Liver (tissue), 9 donors: ENCODE data around the gene EPB41L3. TPM values are rescaled to one million over a fixed set of nuclear protein-coding genes. Genes with fewer than 3 reads are reported as not detected.

ENCODE experiments used
- DNase-seq: peaks from one replicate; pipeline ENCODE4 v3.0.0-alpha.2; 2017; ENCODE audit warnings: low spot score
- H3K27ac ChIP-seq, 2 donors: one replicate each; pipeline ENCODE4 v1.7.0; 2013; ENCODE audit warnings: inconsistent platforms in 2 of 2, low read length in 2 of 2, control low read depth in 1 of 2, low read depth in 1 of 2, mild to moderate bottlenecking in 1 of 2
- H3K27me3 ChIP-seq, 4 donors: one replicate each; pipeline versions ENCODE4 v1.6.1 to v1.7.0; 2013; ENCODE audit warnings: low read length in 3 of 4, inconsistent platforms in 1 of 4, mild to moderate bottlenecking in 1 of 4, moderate library complexity in 1 of 4; ENCODE audit not compliant: control insufficient read depth in 4 of 4, insufficient read depth in 4 of 4
- H3K36me3 ChIP-seq, 4 donors: one replicate each; pipeline versions ENCODE4 v1.6.1 to v1.7.0; 2013; ENCODE audit warnings: low read length in 3 of 4, mild to moderate bottlenecking in 3 of 4, low read depth in 1 of 4, moderate library complexity in 1 of 4; ENCODE audit not compliant: control insufficient read depth in 4 of 4, insufficient read depth in 3 of 4
- H3K4me1 ChIP-seq, 4 donors: one replicate each; pipeline versions ENCODE4 v1.6.1 to v1.7.0; 2013; ENCODE audit warnings: low read length in 3 of 4, mild to moderate bottlenecking in 3 of 4, moderate library complexity in 1 of 4; ENCODE audit not compliant: control insufficient read depth in 4 of 4, insufficient read depth in 4 of 4
- H3K4me3 ChIP-seq, 3 donors: one replicate each; pipeline versions ENCODE4 v1.6.1 to v1.7.0; 2013; ENCODE audit warnings: low read length in 3 of 3, control low read depth in 1 of 3, low read depth in 1 of 3, mild to moderate bottlenecking in 1 of 3
- H3K9ac ChIP-seq, 2 donors: one replicate each; pipeline ENCODE4 v1.7.0; 2013; ENCODE audit warnings: low read length in 2 of 2, mild to moderate bottlenecking in 2 of 2, moderate library complexity in 2 of 2, control low read depth in 1 of 2, low read depth in 1 of 2
- H3K9me3 ChIP-seq, 4 donors: one replicate each; pipeline versions ENCODE4 v1.6.1 to v1.7.0; 2013; ENCODE audit warnings: low read length in 3 of 4; ENCODE audit not compliant: control insufficient read depth in 4 of 4
- EGR1 ChIP-seq, 2 donors: IDR thresholded peaks; 2 replicates each; pipeline ENCODE4 v1.6.1; 2016 to 2018; ENCODE audit warnings: antibody characterized with exemption in 2 of 2, low read depth in 2 of 2
- FOXA1 ChIP-seq: IDR thresholded peaks from 2 replicates; pipeline ENCODE4 v1.6.1; 2016; ENCODE audit warnings: antibody characterized with exemption
- FOXA2 ChIP-seq: IDR thresholded peaks from 2 replicates; pipeline ENCODE4 v1.6.1; 2016; ENCODE audit warnings: antibody characterized with exemption
- GABPA ChIP-seq, 2 donors: IDR thresholded peaks in 1 of 2; conservative IDR thresholded peaks in 1 of 2; 2 replicates each; pipeline ENCODE4 v1.6.1; 2016; ENCODE audit warnings: antibody characterized with exemption in 2 of 2, mild to moderate bottlenecking in 1 of 2, moderate library complexity in 1 of 2
- HNF4A ChIP-seq, 2 donors: conservative IDR thresholded peaks; 2 replicates each; pipeline ENCODE4 v1.6.1; 2016; ENCODE audit warnings: antibody characterized with exemption in 2 of 2, mild to moderate bottlenecking in 2 of 2
- HNF4G ChIP-seq: IDR thresholded peaks from 2 replicates; pipeline ENCODE4 v1.6.1; 2016; ENCODE audit warnings: antibody characterized with exemption
- JUND ChIP-seq, 2 donors: IDR thresholded peaks; 2 replicates each; pipeline ENCODE4 v1.6.1; 2016; ENCODE audit warnings: antibody characterized with exemption in 2 of 2
- RAD21 ChIP-seq, 2 donors: IDR thresholded peaks; 2 replicates each; pipeline ENCODE4 v1.6.1; 2016; ENCODE audit warnings: antibody characterized with exemption in 2 of 2, mild to moderate bottlenecking in 2 of 2
- RXRA ChIP-seq, 2 donors: IDR thresholded peaks; 2 replicates each; pipeline ENCODE4 v1.6.1; 2017 to 2018; ENCODE audit warnings: antibody characterized with exemption in 2 of 2, mild to moderate bottlenecking in 1 of 2
- TAF1 ChIP-seq: conservative IDR thresholded peaks from 2 replicates; pipeline ENCODE4 v1.6.1; 2016; ENCODE audit warnings: antibody characterized with exemption, mild to moderate bottlenecking
- WGBS: extraction: QIAGEN DNeasy Blood & Tissue Kit; methylation state at CpG from one replicate; pipeline ENCODE4 v1.1.7; 2013; 5-methylcytosine and 5-hydroxymethylcytosine counted together
- polyA plus RNA-seq, 2 donors: library from polyadenylated mRNA; stranded (reverse) in 1 of 2; unstranded in 1 of 2; fragments of 200-250 nt in 1 of 2; fragments of >200 nt in 1 of 2; fragmentation: Nextera tagmentation in 1 of 2; extraction: Ambion mirVana in 1 of 2; gene quantifications; one replicate each; pipeline versions ENCODE4 v1.2.1 to v1.2.3, GENCODE V29; 2013 to 2015
- total RNA-seq, 2 donors: library from RNA; depleted of rRNA; stranded (reverse); fragments of >200 nt; gene quantifications; one replicate each; pipeline ENCODE4 v1.2.3, GENCODE V29; 2014
- TF ChIP-seq, protein P1 (sequence below): IDR thresholded peaks from 2 replicates; pipeline ENCODE4 v1.6.1; 2016; ENCODE audit warnings: antibody characterized with exemption
- TF ChIP-seq, protein P2 (sequence below): IDR thresholded peaks from 2 replicates; pipeline ENCODE4 v1.6.1; 2016; ENCODE audit warnings: antibody characterized with exemption
- TF ChIP-seq, protein P3 (sequence below): fragments of 150-350 bp; IDR thresholded peaks from 2 replicates; pipeline ENCODE4 v1.5.1; 2017; ENCODE audit warnings: improper control_type of control experiment, low read depth, low read length; ENCODE audit not compliant: missing input control
- TF ChIP-seq, protein P4 (sequence below): IDR thresholded peaks from 2 replicates; pipeline ENCODE4 v1.6.1; 2016; ENCODE audit warnings: antibody characterized with exemption, mild to moderate bottlenecking
- TF ChIP-seq, protein P5 (sequence below): IDR thresholded peaks from 2 replicates; pipeline ENCODE4 v1.6.1; 2016; ENCODE audit warnings: antibody characterized with exemption
- donor health status: healthy.
- donor health status: healthy.
- donor health status: healthy.
- donor health status: healthy.
- donor health status: healthy.

EPB41L3 gene
- total and polyA plus RNA-seq, 4 donors, result 1.4 to 14.5 (median 5.1) TPM

DNA sequence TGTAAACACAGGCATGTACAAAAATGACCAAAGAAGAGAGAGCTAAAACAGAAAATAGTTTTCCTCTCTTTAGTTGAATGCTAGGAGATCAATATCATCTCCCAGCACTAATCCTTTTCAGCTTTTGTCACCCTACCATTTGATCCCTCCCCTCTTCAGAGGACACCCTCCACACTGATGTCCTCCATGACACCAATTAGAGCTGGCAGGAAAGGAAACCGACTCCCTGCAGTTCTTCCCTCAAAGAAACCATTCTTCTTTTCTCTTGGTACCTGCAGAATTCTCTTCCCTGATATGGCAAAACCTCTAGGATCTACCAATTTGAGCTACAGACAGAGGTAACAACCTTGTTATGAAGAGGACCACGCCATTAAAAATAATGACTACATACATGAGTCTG is 5.3 kb downstream of the EPB41L3 start:
- H3K27ac ChIP-seq, result no peak overlapping the region
- no peak overlapping the region for H3K4me3 ChIP-seq
- H3K4me1 ChIP-seq, result peaks cover 2 to 9% (median 7%) of the 10 kb centered on the region in 4 donors
- 46% methylated on average over 2 of the region's 2 CpGs for WGBS
- peaks cover 0 to 4% (median 2%) of the 10 kb centered on the region in 4 donors for H3K27me3 ChIP-seq
- no peaks in the 10 kb centered on the region for H3K9me3 ChIP-seq
- DNase-seq, result no peak
- H3K9ac ChIP-seq, result no peak overlapping the region
- no peaks in the 10 kb centered on the region for H3K36me3 ChIP-seq
- TF ChIP-seq FOXA1 (no peak), EGR1 (IDR thresholded peaks at IDR 0.05; ENCODE audit: low read depth in 2 of 2) (no peak), HNF4A (conservative IDR thresholded peaks at IDR 0.05) (no peak), HNF4G (no peak), RXRA (IDR thresholded peaks at IDR 0.05) (no peak), TAF1 (no peak), RAD21 (IDR thresholded peaks at IDR 0.05) (no peak)
- TF ChIP-seq, protein P1, sequence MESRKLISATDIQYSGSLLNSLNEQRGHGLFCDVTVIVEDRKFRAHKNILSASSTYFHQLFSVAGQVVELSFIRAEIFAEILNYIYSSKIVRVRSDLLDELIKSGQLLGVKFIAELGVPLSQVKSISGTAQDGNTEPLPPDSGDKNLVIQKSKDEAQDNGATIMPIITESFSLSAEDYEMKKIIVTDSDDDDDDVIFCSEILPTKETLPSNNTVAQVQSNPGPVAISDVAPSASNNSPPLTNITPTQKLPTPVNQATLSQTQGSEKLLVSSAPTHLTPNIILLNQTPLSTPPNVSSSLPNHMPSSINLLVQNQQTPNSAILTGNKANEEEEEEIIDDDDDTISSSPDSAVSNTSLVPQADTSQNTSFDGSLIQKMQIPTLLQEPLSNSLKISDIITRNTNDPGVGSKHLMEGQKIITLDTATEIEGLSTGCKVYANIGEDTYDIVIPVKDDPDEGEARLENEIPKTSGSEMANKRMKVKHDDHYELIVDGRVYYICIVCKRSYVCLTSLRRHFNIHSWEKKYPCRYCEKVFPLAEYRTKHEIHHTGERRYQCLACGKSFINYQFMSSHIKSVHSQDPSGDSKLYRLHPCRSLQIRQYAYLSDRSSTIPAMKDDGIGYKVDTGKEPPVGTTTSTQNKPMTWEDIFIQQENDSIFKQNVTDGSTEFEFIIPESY, result no peak
- TF ChIP-seq, protein P2, sequence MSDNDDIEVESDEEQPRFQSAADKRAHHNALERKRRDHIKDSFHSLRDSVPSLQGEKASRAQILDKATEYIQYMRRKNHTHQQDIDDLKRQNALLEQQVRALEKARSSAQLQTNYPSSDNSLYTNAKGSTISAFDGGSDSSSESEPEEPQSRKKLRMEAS, result no peak
- TF ChIP-seq, protein P3, sequence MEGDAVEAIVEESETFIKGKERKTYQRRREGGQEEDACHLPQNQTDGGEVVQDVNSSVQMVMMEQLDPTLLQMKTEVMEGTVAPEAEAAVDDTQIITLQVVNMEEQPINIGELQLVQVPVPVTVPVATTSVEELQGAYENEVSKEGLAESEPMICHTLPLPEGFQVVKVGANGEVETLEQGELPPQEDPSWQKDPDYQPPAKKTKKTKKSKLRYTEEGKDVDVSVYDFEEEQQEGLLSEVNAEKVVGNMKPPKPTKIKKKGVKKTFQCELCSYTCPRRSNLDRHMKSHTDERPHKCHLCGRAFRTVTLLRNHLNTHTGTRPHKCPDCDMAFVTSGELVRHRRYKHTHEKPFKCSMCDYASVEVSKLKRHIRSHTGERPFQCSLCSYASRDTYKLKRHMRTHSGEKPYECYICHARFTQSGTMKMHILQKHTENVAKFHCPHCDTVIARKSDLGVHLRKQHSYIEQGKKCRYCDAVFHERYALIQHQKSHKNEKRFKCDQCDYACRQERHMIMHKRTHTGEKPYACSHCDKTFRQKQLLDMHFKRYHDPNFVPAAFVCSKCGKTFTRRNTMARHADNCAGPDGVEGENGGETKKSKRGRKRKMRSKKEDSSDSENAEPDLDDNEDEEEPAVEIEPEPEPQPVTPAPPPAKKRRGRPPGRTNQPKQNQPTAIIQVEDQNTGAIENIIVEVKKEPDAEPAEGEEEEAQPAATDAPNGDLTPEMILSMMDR, result no peak

DNA sequence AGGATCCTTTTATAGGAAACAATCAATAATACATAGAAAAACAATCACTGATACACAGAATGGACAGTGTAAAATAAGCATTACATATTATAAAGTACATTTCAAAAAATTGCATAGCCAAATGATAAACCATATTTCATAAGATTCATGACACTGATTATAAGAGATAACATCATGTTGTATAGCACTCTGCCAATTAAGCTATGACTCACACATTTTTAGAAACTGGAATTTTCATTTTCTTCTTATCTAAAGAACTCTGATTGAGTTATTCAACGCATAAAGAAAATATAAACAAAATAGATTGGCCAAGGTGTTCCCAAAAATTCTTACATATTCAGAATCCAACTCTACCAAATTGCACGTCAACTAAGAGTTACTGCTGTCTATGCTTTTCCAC is 5.9 kb downstream of the EPB41L3 start:
- DNase-seq, result no peak
- Histone ChIP-seq H3K4me1 (peaks cover 2 to 4% (median 2%) of the 10 kb centered on the region in 4 donors), H3K9me3 (no peaks in the 10 kb centered on the region), H3K4me3 (no peak overlapping the region), H3K27ac (no peak overlapping the region), H3K27me3 (peaks cover 0 to 4% (median 2%) of the 10 kb centered on the region in 4 donors), H3K9ac (no peak overlapping the region), H3K36me3 (no peaks in the 10 kb centered on the region)
- no peak for TF ChIP-seq HNF4A (conservative IDR thresholded peaks at IDR 0.05)
- TF ChIP-seq FOXA2, result no peak
- TF ChIP-seq JUND (IDR thresholded peaks at IDR 0.05), result no peak
- TF ChIP-seq, protein P1, result no peak
- TF ChIP-seq, protein P4, sequence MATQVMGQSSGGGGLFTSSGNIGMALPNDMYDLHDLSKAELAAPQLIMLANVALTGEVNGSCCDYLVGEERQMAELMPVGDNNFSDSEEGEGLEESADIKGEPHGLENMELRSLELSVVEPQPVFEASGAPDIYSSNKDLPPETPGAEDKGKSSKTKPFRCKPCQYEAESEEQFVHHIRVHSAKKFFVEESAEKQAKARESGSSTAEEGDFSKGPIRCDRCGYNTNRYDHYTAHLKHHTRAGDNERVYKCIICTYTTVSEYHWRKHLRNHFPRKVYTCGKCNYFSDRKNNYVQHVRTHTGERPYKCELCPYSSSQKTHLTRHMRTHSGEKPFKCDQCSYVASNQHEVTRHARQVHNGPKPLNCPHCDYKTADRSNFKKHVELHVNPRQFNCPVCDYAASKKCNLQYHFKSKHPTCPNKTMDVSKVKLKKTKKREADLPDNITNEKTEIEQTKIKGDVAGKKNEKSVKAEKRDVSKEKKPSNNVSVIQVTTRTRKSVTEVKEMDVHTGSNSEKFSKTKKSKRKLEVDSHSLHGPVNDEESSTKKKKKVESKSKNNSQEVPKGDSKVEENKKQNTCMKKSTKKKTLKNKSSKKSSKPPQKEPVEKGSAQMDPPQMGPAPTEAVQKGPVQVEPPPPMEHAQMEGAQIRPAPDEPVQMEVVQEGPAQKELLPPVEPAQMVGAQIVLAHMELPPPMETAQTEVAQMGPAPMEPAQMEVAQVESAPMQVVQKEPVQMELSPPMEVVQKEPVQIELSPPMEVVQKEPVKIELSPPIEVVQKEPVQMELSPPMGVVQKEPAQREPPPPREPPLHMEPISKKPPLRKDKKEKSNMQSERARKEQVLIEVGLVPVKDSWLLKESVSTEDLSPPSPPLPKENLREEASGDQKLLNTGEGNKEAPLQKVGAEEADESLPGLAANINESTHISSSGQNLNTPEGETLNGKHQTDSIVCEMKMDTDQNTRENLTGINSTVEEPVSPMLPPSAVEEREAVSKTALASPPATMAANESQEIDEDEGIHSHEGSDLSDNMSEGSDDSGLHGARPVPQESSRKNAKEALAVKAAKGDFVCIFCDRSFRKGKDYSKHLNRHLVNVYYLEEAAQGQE, result no peak
- no peak for TF ChIP-seq HNF4G
- no peak for TF ChIP-seq EGR1 (IDR thresholded peaks at IDR 0.05; ENCODE audit: low read depth in 2 of 2)
- no peak for TF ChIP-seq GABPA (IDR thresholded peaks at IDR 0.05 in 1 of 2, conservative IDR thresholded peaks at IDR 0.05 in 1 of 2)
- TF ChIP-seq, protein P5, sequence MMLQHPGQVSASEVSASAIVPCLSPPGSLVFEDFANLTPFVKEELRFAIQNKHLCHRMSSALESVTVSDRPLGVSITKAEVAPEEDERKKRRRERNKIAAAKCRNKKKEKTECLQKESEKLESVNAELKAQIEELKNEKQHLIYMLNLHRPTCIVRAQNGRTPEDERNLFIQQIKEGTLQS, result no peak
- TF ChIP-seq, protein P3, result no peak
- no peak for TF ChIP-seq RAD21 (IDR thresholded peaks at IDR 0.05)
- whole genome bisulfite sequencing, result 88% methylated on average over 2 of the region's 2 CpGs
